ENCODE results near the gene LPAR1.

The LPAR1 gene

DNA sequence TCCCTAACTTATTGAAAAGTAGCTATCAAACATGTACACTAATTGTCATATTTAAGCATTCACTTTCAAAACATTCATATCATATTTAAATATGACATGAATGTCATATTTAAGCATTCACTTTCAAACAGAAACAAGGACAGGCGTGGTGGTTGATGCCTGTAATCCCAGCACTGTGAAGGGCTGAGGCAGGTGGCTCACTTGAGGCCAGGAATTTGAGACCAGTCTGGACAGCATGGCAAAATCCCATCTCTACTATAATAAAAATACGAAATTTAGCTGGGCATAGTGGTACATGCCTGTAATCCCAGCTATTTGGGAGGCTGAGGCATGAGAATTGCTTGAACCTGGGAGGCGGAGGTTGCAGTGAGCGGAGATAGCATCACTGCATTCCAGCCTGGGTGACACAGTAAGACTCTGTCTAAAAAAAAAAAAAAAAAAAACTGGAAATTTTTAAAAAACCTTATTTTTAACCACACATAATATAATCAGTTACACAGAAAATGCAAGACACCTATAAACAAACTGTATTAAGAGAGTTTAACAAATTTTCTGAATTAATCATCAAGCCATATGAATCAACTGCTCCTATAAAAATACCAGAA lies 88.1 kb downstream of the LPAR1 start:
- no peak for DNase-seq

DNA sequence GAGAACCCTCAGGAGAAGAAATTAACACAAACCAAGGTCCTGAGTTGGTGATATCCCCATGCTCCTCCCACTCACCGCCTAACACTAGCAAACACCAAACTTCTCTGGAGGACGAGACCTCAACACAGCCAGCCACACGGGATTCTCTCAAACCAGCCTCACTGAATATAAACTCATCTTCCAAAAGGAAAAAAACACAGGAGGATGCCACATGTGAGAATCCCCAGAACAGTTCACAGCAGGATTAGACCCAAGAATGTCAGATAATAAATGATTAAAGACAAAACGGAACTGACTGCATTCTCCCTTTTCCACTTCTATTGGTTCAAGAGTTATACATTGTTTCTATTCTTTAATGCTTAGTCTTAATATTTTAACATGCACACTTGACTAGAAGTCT lies 89.2 kb downstream of the LPAR1 start:
- no peak for DNase-seq

DNA sequence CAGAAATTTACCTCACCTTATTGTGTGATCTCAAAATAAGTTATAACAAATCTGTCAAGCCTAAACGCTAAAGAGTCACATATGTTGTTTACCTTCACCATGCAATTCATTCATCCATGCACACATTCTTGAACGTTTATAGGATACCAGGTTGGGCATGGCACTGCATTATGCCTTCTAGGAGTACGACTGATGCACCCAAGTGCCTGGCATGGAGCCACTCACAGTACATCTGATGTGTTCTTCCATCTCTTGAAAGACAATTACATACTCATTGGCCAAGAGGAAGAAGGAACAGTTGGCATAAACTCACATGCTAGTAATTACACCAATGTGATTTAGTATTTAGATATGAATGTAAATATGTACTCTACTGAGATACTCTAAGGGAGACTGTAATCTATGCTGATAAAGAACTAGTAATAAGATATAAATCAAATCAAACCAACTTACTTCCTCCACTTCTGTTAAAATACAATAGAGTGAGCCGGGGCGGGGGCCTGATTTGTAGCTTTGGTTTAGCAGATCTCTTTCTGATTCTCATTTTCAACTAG lies 90.7 kb downstream of the LPAR1 start:
- DNase-seq: no peak

GRCh38 chr9:110942522-110942921 lies 95.7 kb downstream of the LPAR1 start:
- DNase-seq: no peak

DNA sequence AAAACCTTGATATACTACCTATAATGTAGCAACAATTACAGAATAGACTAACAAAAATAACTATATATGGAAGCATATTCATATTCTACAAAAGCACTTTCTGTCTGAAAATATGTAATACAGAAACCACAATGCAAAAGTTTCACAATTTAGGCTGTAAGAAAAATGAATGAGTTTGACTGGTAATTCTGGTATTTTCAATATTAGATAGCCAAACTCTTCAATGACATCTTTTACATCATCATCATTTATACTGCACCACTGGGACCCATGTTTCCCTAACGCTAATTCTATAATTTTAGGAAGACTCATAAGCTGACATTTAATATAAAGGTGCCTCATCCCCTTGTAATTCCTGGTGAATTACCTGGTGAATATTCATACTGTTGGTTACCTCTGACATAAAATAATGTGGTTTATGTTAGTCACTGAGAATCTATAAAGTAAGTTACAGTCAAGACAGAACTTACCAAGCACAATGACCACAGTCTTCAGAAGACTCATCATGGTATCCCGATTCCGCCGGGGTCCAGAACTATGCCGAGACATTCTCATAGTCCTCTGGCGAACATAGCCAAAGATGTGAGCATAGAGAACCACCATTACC lies 97.2 kb downstream of the LPAR1 start:
- no peak for DNase-seq

- no peak for DNase-seq
These were observed 98.7 kb downstream of the LPAR1 start for GRCh38 chr9:110939573-110939972.

DNA sequence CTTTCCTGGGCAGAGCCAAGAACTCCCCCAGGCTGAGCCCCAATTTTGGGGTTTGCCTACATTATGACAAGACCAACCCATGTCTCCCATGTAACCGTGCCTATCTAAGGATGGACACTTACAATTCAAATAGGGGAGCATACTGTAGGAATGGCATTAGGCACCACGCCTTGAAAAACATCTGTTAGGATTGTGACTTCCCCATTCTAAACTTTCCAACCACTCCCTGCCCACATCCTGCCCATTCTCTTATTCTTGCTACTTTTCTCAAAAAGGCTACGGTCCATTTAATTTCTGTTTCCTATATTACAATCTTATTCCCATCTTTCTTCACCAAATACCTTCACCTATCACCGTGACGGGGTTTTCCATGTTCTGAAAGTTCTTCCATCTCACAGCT lies 99.2 kb downstream of the LPAR1 start:
- no peak for DNase-seq

- DNase-seq: no peak
These were observed 100.0 kb downstream of the LPAR1 start for GRCh38 chr9:110938242-110938641.

DNA sequence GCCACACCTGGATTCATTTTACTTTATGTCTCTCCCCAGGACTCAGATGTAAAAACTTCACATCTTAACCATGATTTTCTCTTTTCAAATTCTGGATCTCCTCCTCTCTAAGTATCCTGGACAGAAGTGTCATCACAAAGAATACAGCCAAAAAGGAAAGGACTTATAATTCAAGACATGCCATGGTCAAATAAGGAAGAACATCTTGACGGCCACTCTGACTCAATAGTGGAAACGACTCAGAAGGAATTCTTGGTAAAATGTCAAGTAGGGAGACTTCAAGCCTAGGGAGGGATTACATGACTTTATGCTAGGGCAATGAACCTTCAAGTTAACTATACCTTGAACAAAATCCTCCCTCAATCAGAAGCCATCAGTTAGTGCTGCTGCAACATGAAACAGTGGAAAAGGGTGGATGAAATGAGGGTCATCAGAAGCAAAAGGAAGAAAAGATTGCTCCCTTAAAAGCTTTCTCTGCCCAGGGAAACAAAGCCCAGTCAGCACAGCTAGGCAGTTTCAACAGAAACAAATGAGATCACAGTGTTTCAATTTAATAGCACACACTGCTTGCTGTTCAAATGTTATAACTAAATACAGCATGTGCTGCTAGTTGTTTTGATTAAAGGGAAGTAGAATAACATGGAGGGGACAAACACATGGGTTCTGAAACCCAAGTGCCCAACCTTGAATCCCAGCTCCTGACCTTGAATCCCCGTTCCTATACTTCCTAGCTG lies 101.4 kb downstream of the LPAR1 start:
- DNase-seq: no peak

DNA sequence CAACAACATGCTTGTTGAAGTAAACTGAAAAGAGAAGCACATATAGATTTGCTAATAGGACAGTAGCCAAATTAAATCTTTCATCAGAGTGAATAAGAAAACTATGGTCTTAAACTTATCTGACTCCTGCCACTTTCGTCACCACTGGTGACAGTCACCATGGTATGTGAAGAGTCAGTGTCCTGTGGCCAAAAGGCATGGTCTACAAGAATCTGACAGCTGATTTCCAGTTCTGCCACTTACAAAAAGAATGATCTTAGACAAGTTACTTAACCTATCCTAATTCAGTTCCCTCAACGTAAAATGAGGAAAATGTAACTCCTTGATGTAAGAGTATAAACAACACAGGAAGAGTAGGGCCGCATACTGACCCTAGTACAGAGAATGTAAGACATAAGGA lies 102.0 kb downstream of the LPAR1 start:
- no peak for DNase-seq

DNA sequence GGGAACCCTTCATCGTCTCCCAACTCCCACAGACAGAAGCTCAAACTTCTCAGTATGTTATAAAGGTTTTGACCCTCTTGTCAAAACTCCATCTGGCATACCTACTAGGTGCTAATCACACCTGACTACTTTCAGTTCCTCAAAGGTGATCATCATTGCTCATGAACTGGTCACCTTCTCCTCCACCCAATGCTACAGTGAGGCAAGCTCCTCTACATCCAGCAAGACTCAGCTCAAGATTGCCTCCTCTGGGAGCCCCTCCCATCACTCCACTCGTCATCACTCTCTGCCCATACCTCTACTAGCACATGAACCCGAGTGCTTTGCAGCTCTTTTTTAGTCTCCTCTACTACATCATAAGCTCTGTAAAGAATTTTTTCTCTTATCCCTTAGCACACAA lies 102.4 kb downstream of the LPAR1 start:
- no peak for DNase-seq

DNA sequence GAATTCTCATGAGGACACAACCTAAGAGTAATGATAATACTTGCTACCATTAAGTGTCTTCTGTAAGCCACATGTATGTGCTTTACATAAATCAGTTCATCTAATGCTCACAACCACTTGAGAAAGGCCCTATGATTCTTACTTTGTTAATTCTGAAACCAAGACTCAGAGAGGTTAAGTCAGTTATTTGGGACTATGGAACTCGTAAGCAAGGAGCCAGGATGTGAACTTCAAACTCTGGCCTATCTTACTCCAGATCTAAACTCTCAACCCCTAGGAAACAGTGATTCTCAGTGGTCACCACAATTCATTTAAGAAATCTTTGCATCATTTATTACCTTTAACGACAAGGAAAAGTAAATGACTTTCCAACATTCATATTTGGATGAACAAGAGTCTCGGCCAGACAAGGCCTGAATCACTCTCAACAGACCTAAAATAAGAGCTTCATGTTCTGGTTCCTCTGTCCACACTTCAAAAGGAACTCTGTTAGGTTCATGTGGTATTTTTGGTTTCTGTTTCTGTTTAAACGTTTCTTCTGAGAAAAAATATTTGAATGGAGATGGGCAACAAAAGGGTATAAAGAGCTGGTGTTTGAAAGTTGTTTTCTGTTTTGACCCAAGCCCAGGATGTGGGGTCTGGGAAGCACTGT lies 104.8 kb downstream of the LPAR1 start:
- no peak for DNase-seq

DNA sequence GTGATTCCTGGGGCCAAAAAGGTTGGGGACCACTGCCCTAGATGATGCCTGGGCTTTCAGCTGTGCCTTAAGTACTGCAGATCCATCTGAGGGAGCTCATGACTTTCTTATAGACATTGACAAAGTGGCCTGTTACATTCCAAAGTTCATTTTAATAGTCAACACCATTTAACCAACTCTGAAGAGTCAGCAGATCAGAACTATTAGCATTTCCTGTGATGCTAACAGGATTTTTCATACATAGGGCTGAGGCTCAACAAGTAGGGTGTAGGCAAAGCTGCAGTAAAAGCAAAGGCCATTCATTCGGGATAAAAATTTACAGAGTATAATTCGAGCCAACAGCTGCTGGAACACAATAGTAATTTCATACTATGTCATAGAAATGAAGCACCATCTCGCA lies 105.4 kb downstream of the LPAR1 start:
- DNase-seq: no peak

DNA sequence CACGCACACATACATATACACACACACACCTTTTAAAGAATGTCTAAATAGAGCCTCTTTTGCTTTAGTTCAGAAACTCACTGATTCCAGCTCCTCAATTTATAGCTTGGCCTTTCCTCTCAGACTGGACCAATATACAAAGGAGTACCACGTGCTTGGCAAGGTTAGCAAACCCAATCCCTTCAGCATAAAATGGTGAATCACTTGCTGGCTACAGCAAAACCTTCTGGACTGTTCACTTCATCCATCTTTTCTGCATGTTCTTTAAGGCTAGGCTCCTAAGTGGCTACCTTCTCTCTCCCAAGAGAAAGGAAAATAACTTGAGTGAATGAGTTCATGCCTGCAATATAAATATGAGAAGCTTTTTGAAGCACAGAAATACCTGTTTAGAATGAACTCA lies 109.7 kb downstream of the LPAR1 start:
- no peak for DNase-seq

DNA sequence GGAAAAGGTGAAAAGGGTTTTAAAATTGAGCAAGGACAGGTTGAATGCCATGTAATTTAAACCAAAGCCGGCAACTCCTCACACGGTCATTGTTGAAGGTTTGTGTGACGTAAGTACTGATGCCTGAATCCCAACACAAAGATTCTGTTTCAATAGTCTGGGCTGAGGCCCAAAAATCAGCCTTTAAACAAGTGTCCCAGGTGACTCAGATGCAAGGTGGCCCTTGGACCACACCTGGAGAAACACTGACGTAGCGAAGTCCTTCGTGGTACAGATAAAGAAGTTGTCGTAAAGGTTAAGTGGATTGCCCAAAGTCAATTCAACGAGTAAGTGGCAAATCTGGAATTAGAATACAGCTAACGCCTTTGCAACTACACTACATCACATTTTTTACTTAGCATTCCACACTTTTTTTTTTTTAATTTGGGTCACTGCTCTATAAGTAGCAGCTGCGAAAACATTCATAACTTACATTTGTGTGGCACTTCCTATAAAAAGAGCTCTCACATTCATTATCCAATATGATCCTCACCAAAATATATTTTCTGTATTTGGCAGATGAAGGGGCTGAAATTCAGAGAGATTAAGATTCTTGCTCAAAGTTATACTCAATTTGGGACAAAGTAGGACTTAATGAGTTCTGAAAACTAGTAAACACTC lies 111.3 kb downstream of the LPAR1 start:
- no peak for DNase-seq

- no peak for DNase-seq
These were observed 114.7 kb downstream of the LPAR1 start for GRCh38 chr9:110923601-110924000.

DNA sequence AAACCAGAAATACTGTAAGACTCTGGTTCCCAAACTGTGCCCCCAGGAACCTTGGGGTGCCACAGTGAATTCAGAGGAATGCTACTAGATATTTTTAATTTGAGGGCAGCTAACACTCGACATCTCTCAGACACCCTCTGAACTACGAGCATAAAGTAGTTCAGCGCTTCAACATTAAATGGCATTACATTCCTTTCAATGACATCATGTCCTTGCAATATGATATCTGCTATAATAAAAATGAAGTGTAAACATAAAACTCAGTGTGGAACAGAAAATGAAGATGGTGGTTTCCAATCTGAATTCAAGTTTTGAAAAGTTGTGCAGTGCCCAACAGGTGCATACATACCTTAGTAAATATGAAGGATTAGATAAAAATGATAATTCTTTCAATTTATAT lies 116.1 kb downstream of the LPAR1 start:
- no peak for DNase-seq

GRCh38 chr9:110921705-110922104 lies 116.6 kb downstream of the LPAR1 start:
- DNase-seq: no peak

- no peak for DNase-seq
These were observed 118.7 kb downstream of the LPAR1 start for GRCh38 chr9:110919609-110920008.

DNA sequence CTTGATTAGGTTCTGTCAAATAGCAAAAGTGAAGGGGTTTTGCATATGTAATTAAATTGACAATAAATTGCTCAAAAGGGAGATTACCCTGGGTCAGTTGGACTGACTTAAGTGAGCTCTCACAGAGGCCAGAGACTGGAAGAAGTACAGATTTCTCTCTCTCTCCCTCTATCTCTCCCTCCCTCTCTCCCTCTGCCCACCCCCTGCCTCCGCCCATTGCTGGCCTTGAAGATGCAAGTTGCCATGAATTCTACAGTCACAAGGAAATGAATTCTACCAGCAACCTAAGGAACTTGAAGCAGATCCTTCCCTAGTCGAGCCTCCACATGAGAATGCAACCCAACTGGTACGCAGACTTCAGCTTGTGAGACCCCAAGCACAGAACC lies 119.2 kb downstream of the LPAR1 start:
- no peak for DNase-seq

DNA sequence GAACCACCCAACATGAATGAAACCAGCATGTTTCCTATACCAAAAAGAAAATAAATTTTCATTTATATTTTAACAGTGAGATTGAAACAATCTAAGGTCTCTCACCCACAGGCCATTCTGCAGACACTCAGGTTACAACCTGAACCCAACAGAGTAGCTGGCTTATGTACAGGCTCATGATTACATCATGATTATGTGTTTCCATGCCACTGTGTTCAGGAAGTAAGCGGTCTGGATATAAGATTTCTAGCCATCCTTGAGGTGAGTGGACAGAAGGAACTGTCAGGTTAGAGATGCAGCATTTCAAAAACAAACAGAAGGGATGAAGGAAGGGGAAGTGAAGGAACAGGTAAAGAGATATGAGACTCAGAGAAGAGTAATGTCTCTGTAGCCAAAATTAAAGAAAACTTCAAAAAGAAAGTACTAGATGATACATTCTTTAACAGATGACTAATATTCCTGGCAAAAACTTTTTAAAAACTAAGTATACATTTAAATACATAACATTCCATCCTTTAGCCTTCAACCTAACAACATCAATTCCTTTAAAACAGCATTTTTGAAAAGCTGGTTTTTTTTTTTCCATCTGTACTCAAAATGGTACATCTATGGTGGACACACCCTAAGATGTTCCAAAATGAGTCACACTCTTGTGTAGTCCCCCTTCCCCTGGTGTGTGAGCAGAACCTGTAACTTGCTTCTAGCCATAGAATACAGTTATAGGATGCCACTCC lies 119.8 kb downstream of the LPAR1 start:
- DNase-seq: no peak

- DNase-seq: no peak
These were observed 121.9 kb downstream of the LPAR1 start for GRCh38 chr9:110916403-110916802.

Data from T-helper 9 cell (primary cell).